Endothelial cell of umbilical vein (primary cell): ENCODE measurements around the gene ULK4. TPM values are rescaled to one million over a fixed set of nuclear protein-coding genes. Genes with fewer than 3 reads are reported as not detected.

Source experiments
- BruUV-seq: library from RNA; stranded (reverse); fragments of 400-500 nt; replicated peaks from 2 replicates; lab custom pipeline; 2021; lab: Mats Ljungman, UMichigan
- CTCF ChIA-PET: fragments of 300-600, 350-600 bp; sonication (Branson Sonifier 250); formaldehyde crosslinking; loops from one replicate; lab custom pipeline; 2021; ENCODE audit warnings: antibody characterized with exemption, inconsistent platforms; lab: Charles Lee
- POLR2A ChIA-PET: fragments of 300-600, 350-600 bp; sonication (Branson Sonifier 250); formaldehyde crosslinking; loops from one replicate; lab custom pipeline; 2021; ENCODE audit warnings: antibody characterized with exemption, inconsistent platforms; lab: Charles Lee
- DNase-seq: peaks from one replicate; pipeline ENCODE4 v3.0.0-alpha.2; 2011; ENCODE audit warnings: low read depth, low spot score
- FAIRE-seq: peaks from 2 replicates; lab custom pipeline; 2011; peaks lifted over from hg19 to GRCh38; lab: Jason Lieb, UNC
- H2AFZ ChIP-seq: 2 replicates; pipeline ENCODE4 v1.6.0; 2012; ENCODE audit warnings: low read depth, low read length, control low read depth, inconsistent platforms
- H3K27ac ChIP-seq: 2 replicates; pipeline ENCODE4 v1.5.1; 2011; ENCODE audit warnings: low read depth, mild to moderate bottlenecking, control low read depth, low read length, moderate library complexity; ENCODE audit not compliant: insufficient read depth
- H3K27me3 ChIP-seq, 2 experiments: 2 replicates each; pipeline versions ENCODE4 v1.6.0 to v1.6.1; 2011; ENCODE audit warnings: low read length in 2 of 2, mixed read lengths in 1 of 2; ENCODE audit not compliant: control insufficient read depth in 2 of 2, insufficient read depth in 2 of 2
- H3K36me3 ChIP-seq, 2 experiments: 2 replicates in 1 of 2; 3 replicates in 1 of 2; pipeline ENCODE4 v1.5.1; 2011; ENCODE audit warnings: low read length in 2 of 2, mild to moderate bottlenecking in 1 of 2, moderate library complexity in 1 of 2; ENCODE audit not compliant: control insufficient read depth in 2 of 2, insufficient read depth in 2 of 2; ENCODE audit errors: extremely low read depth in 1 of 2
- H3K4me1 ChIP-seq: 3 replicates; pipeline ENCODE4 v1.5.1; 2011; ENCODE audit warnings: mild to moderate bottlenecking, low read length; ENCODE audit not compliant: control insufficient read depth, insufficient read depth; ENCODE audit errors: extremely low read depth
- H3K4me2 ChIP-seq: 2 replicates; pipeline ENCODE4 v1.6.1; 2011; ENCODE audit warnings: low read length, control low read depth, mixed read lengths; ENCODE audit not compliant: insufficient read depth
- H3K4me3 ChIP-seq, 3 experiments: fragments of 200-600 bp in 1 of 3; sonication (generic), shearing (Covaris generic) in 1 of 3; replicated peaks in 1 of 3; 2 replicates each; pipeline ENCODE4 v1.5.1; 2011 to 2016; ENCODE audit warnings: control low read depth in 3 of 3, low read length in 3 of 3, mild to moderate bottlenecking in 2 of 3, inconsistent platforms in 1 of 3, low read depth in 1 of 3, moderate library complexity in 1 of 3; ENCODE audit not compliant: insufficient read depth in 1 of 3
- H3K79me2 ChIP-seq: 2 replicates; pipeline ENCODE4 v1.6.0; 2012; ENCODE audit warnings: low read length, inconsistent platforms; ENCODE audit not compliant: control insufficient read depth, insufficient read depth
- H3K9ac ChIP-seq: replicated peaks from 2 replicates; pipeline ENCODE3; 2011; ENCODE audit warnings: low read length, control low read depth; ENCODE audit not compliant: insufficient read depth; ENCODE audit errors: extremely low read depth
- H3K9me1 ChIP-seq: replicated peaks from 3 replicates; pipeline ENCODE4 v1.6.0; 2011; ENCODE audit warnings: mild to moderate bottlenecking, low read length; ENCODE audit not compliant: control insufficient read depth, insufficient read depth; ENCODE audit errors: extremely low read depth
- H3K9me3 ChIP-seq: replicated peaks from 2 replicates; pipeline ENCODE4 v1.5.1; 2012; ENCODE audit warnings: low read length, inconsistent platforms; ENCODE audit not compliant: control insufficient read depth, insufficient read depth
- H4K20me1 ChIP-seq: replicated peaks from 2 replicates; pipeline ENCODE3; 2011; ENCODE audit warnings: mild to moderate bottlenecking, low read length; ENCODE audit not compliant: control insufficient read depth, insufficient read depth; ENCODE audit errors: extremely low read depth
- EZH2 ChIP-seq: IDR thresholded peaks from 2 replicates; pipeline ENCODE4 v1.6.1; 2012; ENCODE audit warnings: borderline replicate concordance, low read depth, mild to moderate bottlenecking, moderate library complexity, low read length, inconsistent platforms; ENCODE audit not compliant: severe bottlenecking
- FOS ChIP-seq: IDR thresholded peaks from 2 replicates; pipeline ENCODE4 v1.6.1; 2011; ENCODE audit warnings: mild to moderate bottlenecking, low read length, moderate library complexity, borderline replicate concordance; ENCODE audit not compliant: insufficient read depth
- GATA2 ChIP-seq: IDR thresholded peaks from 2 replicates; pipeline ENCODE4 v1.7.0; 2011; ENCODE audit warnings: low read depth, mild to moderate bottlenecking, moderate library complexity, mixed read lengths, low read length; ENCODE audit not compliant: insufficient read length, insufficient read depth
- JUN ChIP-seq: IDR thresholded peaks from 2 replicates; pipeline ENCODE4 v1.6.1; 2011; ENCODE audit warnings: borderline replicate concordance, low read depth; ENCODE audit not compliant: insufficient read length, insufficient read depth
- MYC ChIP-seq: IDR thresholded peaks from one replicate; pipeline ENCODE4 v1.6.1; 2011; ENCODE audit warnings: mild to moderate bottlenecking, low read depth, low read length
- POLR2A ChIP-seq: IDR thresholded peaks from 2 replicates; pipeline ENCODE4 v1.6.1; 2012; ENCODE audit warnings: low read depth, mild to moderate bottlenecking, control low read depth, low read length
- POLR2AphosphoS5 ChIP-seq: IDR thresholded peaks from 2 replicates; pipeline ENCODE4 v1.6.1; 2012; ENCODE audit warnings: low read depth, mild to moderate bottlenecking, control low read depth, low read length, moderate library complexity; ENCODE audit not compliant: insufficient read depth
- dilution Hi-C: fragments of 300-500 bp; cut with MboI; formaldehyde crosslinking; loops from one replicate; pipeline ENCODE4 v1.15.0; 2019; ENCODE audit warnings: low sequenced_read_pairs; ENCODE audit not compliant: extremely low pct_ligation_motif_present
- intact Hi-C: fragments of 100-400 bp; cut with micrococcal nuclease; formaldehyde crosslinking; loops from one replicate; pipeline ENCODE4 v1.10.0; 2022
- polyA plus RNA-seq, 4 experiments: library from polyadenylated mRNA; depleted of rRNA in 3 of 4; stranded (reverse) in 3 of 4; unstranded in 1 of 4; fragments of >200 nt; gene quantifications; 2 replicates each; pipeline versions ENCODE4 v1.2.1 to v1.2.3, GENCODE V29; 2011 to 2012; ENCODE audit warnings: missing spikeins in 1 of 4
- total RNA-seq: library from RNA; stranded (reverse); gene quantifications from 2 replicates; pipeline ENCODE4 v1.2.3, GENCODE V29; 2021
- TF ChIP-seq, protein P1 (sequence below), 2 donors: IDR thresholded peaks; 1 replicate in 1 of 2; 2 replicates in 1 of 2; pipeline ENCODE4 v1.5.1; 2011; ENCODE audit warnings: low read length in 2 of 2, mild to moderate bottlenecking in 2 of 2, moderate library complexity in 2 of 2, control low read depth in 1 of 2, inconsistent platforms in 1 of 2, low read depth in 1 of 2; ENCODE audit not compliant: insufficient read depth in 1 of 2; ENCODE audit errors: extremely low read depth in 1 of 2
- TF ChIP-seq, protein P2 (sequence below): IDR thresholded peaks from 2 replicates; pipeline ENCODE4 v1.6.1; 2011; ENCODE audit not compliant: insufficient read depth, insufficient read length

ULK4 gene
- total and polyA plus RNA-seq, 2 donors (not counting 3 experiments of a cell fraction or from before 2014, with no cell fraction given): 3.3 to 16.0 TPM

DNA sequence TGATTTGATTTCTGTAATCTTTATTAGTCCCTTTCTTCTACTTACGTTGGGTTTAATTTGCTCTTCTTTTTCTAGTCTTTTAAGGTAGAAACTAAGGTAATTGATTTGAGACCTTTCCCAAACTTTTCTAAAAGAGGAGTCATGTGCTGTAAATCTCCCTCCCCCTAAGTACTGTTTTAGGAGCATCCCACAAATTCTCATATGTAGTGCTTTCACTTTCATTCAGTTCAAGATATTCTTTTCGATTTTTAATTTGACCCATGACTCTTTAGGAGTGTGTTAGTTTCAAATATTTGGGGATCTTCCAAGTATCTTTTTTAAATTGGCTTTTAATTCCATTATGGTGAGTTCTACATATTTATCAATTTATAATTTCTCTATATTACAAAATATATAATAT, 520.8 kb downstream of the ULK4 start:
- H3K9me3 ChIP-seq: no peaks in the 10 kb centered on the region
- no peaks in the 10 kb centered on the region for H3K36me3 ChIP-seq
- dilution Hi-C loops: no loop called here
- no peak overlapping the region for H2AFZ ChIP-seq
- no peak for DNase-seq
- H3K4me1 ChIP-seq: no peaks in the 10 kb centered on the region
- no peaks in the 10 kb centered on the region for H4K20me1 ChIP-seq
- H3K79me2 ChIP-seq: no peaks in the 10 kb centered on the region
- H3K4me3 ChIP-seq: no peak overlapping the region
- no TSS peak for BruUV-seq
- H3K9me1 ChIP-seq: no peaks in the 10 kb centered on the region
- ChIA-PET POLR2A (no interaction called here), CTCF (no interaction called here)
- FAIRE-seq: no peak
- no peak overlapping the region for H3K4me2 ChIP-seq
- H3K9ac ChIP-seq: no peak overlapping the region
- TF ChIP-seq POLR2AphosphoS5 (no peak), MYC (no peak), EZH2 (no peak), JUN (no peak), GATA2 (no peak), POLR2A (no peak), FOS (no peak)
- TF ChIP-seq, protein P1, sequence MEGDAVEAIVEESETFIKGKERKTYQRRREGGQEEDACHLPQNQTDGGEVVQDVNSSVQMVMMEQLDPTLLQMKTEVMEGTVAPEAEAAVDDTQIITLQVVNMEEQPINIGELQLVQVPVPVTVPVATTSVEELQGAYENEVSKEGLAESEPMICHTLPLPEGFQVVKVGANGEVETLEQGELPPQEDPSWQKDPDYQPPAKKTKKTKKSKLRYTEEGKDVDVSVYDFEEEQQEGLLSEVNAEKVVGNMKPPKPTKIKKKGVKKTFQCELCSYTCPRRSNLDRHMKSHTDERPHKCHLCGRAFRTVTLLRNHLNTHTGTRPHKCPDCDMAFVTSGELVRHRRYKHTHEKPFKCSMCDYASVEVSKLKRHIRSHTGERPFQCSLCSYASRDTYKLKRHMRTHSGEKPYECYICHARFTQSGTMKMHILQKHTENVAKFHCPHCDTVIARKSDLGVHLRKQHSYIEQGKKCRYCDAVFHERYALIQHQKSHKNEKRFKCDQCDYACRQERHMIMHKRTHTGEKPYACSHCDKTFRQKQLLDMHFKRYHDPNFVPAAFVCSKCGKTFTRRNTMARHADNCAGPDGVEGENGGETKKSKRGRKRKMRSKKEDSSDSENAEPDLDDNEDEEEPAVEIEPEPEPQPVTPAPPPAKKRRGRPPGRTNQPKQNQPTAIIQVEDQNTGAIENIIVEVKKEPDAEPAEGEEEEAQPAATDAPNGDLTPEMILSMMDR (IDR thresholded peaks at IDR 0.05; ENCODE audit: extremely low read depth in 1 of 2, insufficient read depth in 1 of 2, low read depth in 1 of 2, low read length in 2 of 2): no peak
- TF ChIP-seq, protein P2, sequence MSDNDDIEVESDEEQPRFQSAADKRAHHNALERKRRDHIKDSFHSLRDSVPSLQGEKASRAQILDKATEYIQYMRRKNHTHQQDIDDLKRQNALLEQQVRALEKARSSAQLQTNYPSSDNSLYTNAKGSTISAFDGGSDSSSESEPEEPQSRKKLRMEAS: no peak
- H3K27me3 ChIP-seq: no peaks in the 10 kb centered on the region
- intact Hi-C loops: no loop called here
- H3K27ac ChIP-seq: no peak overlapping the region
